EL (cell line): ENCODE results near the gene BLOC1S6.
"Not testable (repeated sequence)": the region's sequence is repeated elsewhere in the genome, so short reads cannot be mapped to it uniquely, and the experiment has no call there.

Source experiments
- DNase-seq: peaks from one replicate; pipeline ENCODE4 v3.0.0-alpha.2; 2016

BLOC1S6 gene

GRCh38 chr15:45641999-45642932 lies 55.1 kb downstream of the BLOC1S6 start:
- peak; percentile 86 for DNase-seq

GRCh38 chr15:45644437-45644836 lies 57.3 kb downstream of the BLOC1S6 start:
- no peak for DNase-seq

- DNase-seq, result peak; percentile 65
These were observed 58.1 kb downstream of the BLOC1S6 start for GRCh38 chr15:45645026-45645980.

- peak; percentile 52 for DNase-seq
These were observed 59.0 kb downstream of the BLOC1S6 start for GRCh38 chr15:45646220-45646619.

- DNase-seq, result no peak
These were observed 60.6 kb downstream of the BLOC1S6 start for GRCh38 chr15:45647828-45648227.

- peak; percentile 69 for DNase-seq
These were observed 61.5 kb downstream of the BLOC1S6 start for GRCh38 chr15:45648521-45649200.

GRCh38 chr15:45650007-45650406 lies 62.8 kb downstream of the BLOC1S6 start:
- DNase-seq, result not testable (repeated sequence)

GRCh38 chr15:45650889-45651525 lies 63.8 kb downstream of the BLOC1S6 start:
- DNase-seq, result no peak

- DNase-seq, result no peak
These were observed 66.7 kb downstream of the BLOC1S6 start for GRCh38 chr15:45653702-45654424.

GRCh38 chr15:45654749-45655148 lies 67.6 kb downstream of the BLOC1S6 start:
- no peak for DNase-seq

GRCh38 chr15:45657254-45657653 lies 70.1 kb downstream of the BLOC1S6 start:
- no peak for DNase-seq

- no peak for DNase-seq
These were observed 70.8 kb downstream of the BLOC1S6 start for GRCh38 chr15:45657764-45658545.
